ENCODE results near the gene ACTRT2. TPM values are rescaled to one million over a fixed set of nuclear protein-coding genes. Genes with fewer than 3 reads are reported as not detected.

ACTRT2 gene
- not detected in 2 replicates for total RNA-seq

GRCh38 chr1:3021233-3021671, at the start of gene ACTRT2:
Gene ACTRT2, plus strand, starts transcription at chr1:3021467. Its CDS starts 220 bp downstream, at chr1:3021687.

GRCh38 chr1:3068564-3069431, 47.5 kb downstream of the ACTRT2 start, which contains the start of gene PRDM16:
Gene PRDM16, plus strand, starts transcription at chr1:3069203. Its CDS starts 57 bp downstream, at chr1:3069260.

Other genes starting within 250 kb of the ACTRT2 start
- gene TTC34, start 219.8 kb upstream of the ACTRT2 start, total RNA-seq, result under 0.01 TPM in 2 replicates
- gene PRDM16, start 47.7 kb downstream of the ACTRT2 start, total RNA-seq, result 0.24 and 1.1 TPM in 2 replicates

Data from tracheal epithelial cell (primary cell).